H9 (cell line): Measurements from ENCODE around the gene UBE4A. TPM values are rescaled to one million over a fixed set of nuclear protein-coding genes. Genes with fewer than 3 reads are reported as not detected.

Experiments used
- DNase-seq: peaks from one replicate; pipeline ENCODE4 v3.0.0-alpha.2; 2017
- H2AFZ ChIP-seq: one replicate; pipeline ENCODE4 v1.6.1; 2013; ENCODE audit warnings: mild to moderate bottlenecking, low read length, control low read depth, moderate library complexity
- H2AK5ac ChIP-seq: 2 replicates; pipeline ENCODE4 v1.6.1; 2013; ENCODE audit warnings: low read length, control low read depth, mixed read lengths; ENCODE audit not compliant: insufficient read length
- H2BK120ac ChIP-seq: one replicate; pipeline ENCODE4 v1.6.1; 2013; ENCODE audit warnings: low read depth, mild to moderate bottlenecking, low read length, control low read depth, inconsistent platforms; ENCODE audit not compliant: poor library complexity, severe bottlenecking
- H2BK12ac ChIP-seq: 2 replicates; pipeline ENCODE4 v1.6.1; 2013; ENCODE audit warnings: low read length, control low read depth, mixed read lengths, low read depth; ENCODE audit not compliant: insufficient read length
- H2BK15ac ChIP-seq: 2 replicates; pipeline ENCODE4 v1.6.1; 2013; ENCODE audit warnings: low read depth, low read length, control low read depth
- H2BK20ac ChIP-seq: one replicate; pipeline ENCODE4 v1.6.1; 2013; ENCODE audit warnings: low read depth, mild to moderate bottlenecking, low read length, control low read depth, inconsistent platforms; ENCODE audit not compliant: poor library complexity, severe bottlenecking
- H2BK5ac ChIP-seq: 2 replicates; pipeline ENCODE4 v1.6.1; 2013; ENCODE audit warnings: low read length, control low read depth, mixed read lengths; ENCODE audit not compliant: insufficient read length
- H3K14ac ChIP-seq: 2 replicates; pipeline ENCODE4 v1.6.1; 2013; ENCODE audit warnings: low read length, control low read depth; ENCODE audit not compliant: insufficient read depth
- H3K18ac ChIP-seq: 2 replicates; pipeline ENCODE4 v1.6.1; 2013; ENCODE audit warnings: low read depth, mild to moderate bottlenecking, mixed read lengths, low read length, control low read depth; ENCODE audit not compliant: insufficient read length
- H3K23ac ChIP-seq: 2 replicates; pipeline ENCODE4 v1.6.1; 2013; ENCODE audit warnings: low read length, control low read depth, mixed read lengths, low read depth; ENCODE audit not compliant: insufficient read length
- H3K23me2 ChIP-seq: 2 replicates; pipeline ENCODE4 v1.6.1; 2013; ENCODE audit warnings: low read depth, mild to moderate bottlenecking, mixed read lengths, low read length, control low read depth; ENCODE audit not compliant: insufficient read length, poor library complexity, severe bottlenecking
- H3K27ac ChIP-seq: 2 replicates; pipeline ENCODE4 v1.5.1; 2013; ENCODE audit warnings: low read length, control low read depth, mixed read lengths, low read depth; ENCODE audit not compliant: insufficient read length
- H3K27me3 ChIP-seq: 2 replicates; pipeline ENCODE4 v1.6.1; 2013; ENCODE audit warnings: low read length, control low read depth, inconsistent platforms; ENCODE audit not compliant: insufficient read depth
- H3K4ac ChIP-seq: 2 replicates; pipeline ENCODE4 v1.6.1; 2013; ENCODE audit warnings: low read depth, mild to moderate bottlenecking, control low read depth, inconsistent platforms, low read length, moderate library complexity
- H3K4me1 ChIP-seq: 2 replicates; pipeline ENCODE4 v1.6.1; 2013; ENCODE audit warnings: low read length, control low read depth, inconsistent platforms; ENCODE audit not compliant: insufficient read depth
- H3K4me2 ChIP-seq: 2 replicates; pipeline ENCODE4 v1.6.1; 2013; ENCODE audit warnings: low read length, control low read depth, mixed read lengths; ENCODE audit not compliant: insufficient read length, insufficient read depth
- H3K56ac ChIP-seq: 2 replicates; pipeline ENCODE4 v1.6.1; 2013; ENCODE audit warnings: low read depth, mild to moderate bottlenecking, mixed read lengths, low read length, control low read depth; ENCODE audit not compliant: insufficient read length
- H3K79me1 ChIP-seq: 2 replicates; pipeline ENCODE4 v1.6.1; 2013; ENCODE audit warnings: low read depth, mild to moderate bottlenecking, moderate library complexity, low read length, control low read depth, inconsistent platforms; ENCODE audit not compliant: insufficient read depth, poor library complexity, severe bottlenecking
- H3K79me2 ChIP-seq: 2 replicates; pipeline ENCODE4 v1.6.1; 2013; ENCODE audit warnings: low read length, control low read depth, inconsistent platforms; ENCODE audit not compliant: insufficient read depth
- H3K9ac ChIP-seq: 2 replicates; pipeline ENCODE4 v1.6.1; 2013; ENCODE audit warnings: low read length, control low read depth, mixed read lengths; ENCODE audit not compliant: insufficient read length; ENCODE audit errors: extremely low read depth
- H3K9me3 ChIP-seq: one replicate; pipeline ENCODE4 v1.6.1; 2013; ENCODE audit warnings: low read depth, low read length, inconsistent platforms; ENCODE audit not compliant: control insufficient read depth
- H3T11ph ChIP-seq: one replicate; pipeline ENCODE4 v1.6.1; 2013; ENCODE audit warnings: mild to moderate bottlenecking, low read length, control low read depth, inconsistent platforms
- H4K20me1 ChIP-seq: one replicate; pipeline ENCODE4 v1.6.1; 2013; ENCODE audit not compliant: control insufficient read depth, insufficient read length, insufficient read depth
- H4K5ac ChIP-seq: 2 replicates; pipeline ENCODE4 v1.6.1; 2013; ENCODE audit warnings: low read depth, mild to moderate bottlenecking, mixed read lengths, low read length, control low read depth; ENCODE audit not compliant: insufficient read length
- H4K8ac ChIP-seq: replicated peaks from 2 replicates; pipeline ENCODE4 v1.6.1; 2013; ENCODE audit warnings: low read length, control low read depth, mixed read lengths, low read depth; ENCODE audit not compliant: insufficient read length
- H4K91ac ChIP-seq: 2 replicates; pipeline ENCODE4 v1.6.1; 2013; ENCODE audit warnings: low read depth, mild to moderate bottlenecking, moderate library complexity, mixed read lengths, low read length, control low read depth; ENCODE audit not compliant: insufficient read length
- H3K27ac Mint-ChIP-seq, 3 experiments: 2 replicates in 2 of 3; 3 replicates in 1 of 3; pipeline ENCODE4 v1.8.0; 2020 to 2021; ENCODE audit warnings: mixed read lengths in 3 of 3, mild to moderate bottlenecking in 1 of 3, moderate library complexity in 1 of 3
- H3K27me3 Mint-ChIP-seq: 2 replicates; pipeline ENCODE4 v1.8.0; 2021; ENCODE audit warnings: low read depth, mild to moderate bottlenecking, moderate library complexity, mixed read lengths
- H3K36me3 Mint-ChIP-seq, 3 experiments: 2 replicates in 2 of 3; 3 replicates in 1 of 3; pipeline ENCODE4 v1.8.0; 2020 to 2021; ENCODE audit warnings: low read depth in 3 of 3, mixed read lengths in 3 of 3; ENCODE audit not compliant: insufficient read depth in 1 of 3
- H3K4me1 Mint-ChIP-seq, 2 experiments: 2 replicates each; pipeline ENCODE4 v1.8.0; 2020; ENCODE audit warnings: mixed read lengths in 2 of 2
- H3K4me3 Mint-ChIP-seq, 2 experiments: 2 replicates in 1 of 2; 3 replicates in 1 of 2; pipeline ENCODE4 v1.8.0; 2020 to 2021; ENCODE audit warnings: mild to moderate bottlenecking in 2 of 2, mixed read lengths in 2 of 2, moderate library complexity in 1 of 2
- H3K9me3 Mint-ChIP-seq, 2 experiments: 2 replicates in 1 of 2; 3 replicates in 1 of 2; pipeline ENCODE4 v1.8.0; 2020; ENCODE audit warnings: mild to moderate bottlenecking in 2 of 2, mixed read lengths in 2 of 2, moderate library complexity in 1 of 2
- WGBS: extraction: QIAGEN DNeasy Blood & Tissue Kit; methylation state at CpG from one replicate; pipeline ENCODE4 v1.1.7; 2013; ENCODE audit warnings: missing lambda C conversion rate, low lambda C conversion rate, mixed read lengths; ENCODE audit not compliant: insufficient read length; ENCODE audit errors: extremely low coverage; 5-methylcytosine and 5-hydroxymethylcytosine counted together
- total RNA-seq: library from RNA; stranded (reverse); gene quantifications from 2 replicates; pipeline ENCODE4 v1.2.1, GENCODE V29; 2021
- TF ChIP-seq, protein P1 (sequence below): fragments of 200-600 bp; sonication (generic); conservative IDR thresholded peaks from 3 replicates; pipeline ENCODE4 v1.8.0; 2021; ENCODE audit warnings: antibody characterized with exemption, mild to moderate bottlenecking

The UBE4A gene
- total RNA-seq, 1 experiment from 2014 or later: 33.7 TPM

DNA sequence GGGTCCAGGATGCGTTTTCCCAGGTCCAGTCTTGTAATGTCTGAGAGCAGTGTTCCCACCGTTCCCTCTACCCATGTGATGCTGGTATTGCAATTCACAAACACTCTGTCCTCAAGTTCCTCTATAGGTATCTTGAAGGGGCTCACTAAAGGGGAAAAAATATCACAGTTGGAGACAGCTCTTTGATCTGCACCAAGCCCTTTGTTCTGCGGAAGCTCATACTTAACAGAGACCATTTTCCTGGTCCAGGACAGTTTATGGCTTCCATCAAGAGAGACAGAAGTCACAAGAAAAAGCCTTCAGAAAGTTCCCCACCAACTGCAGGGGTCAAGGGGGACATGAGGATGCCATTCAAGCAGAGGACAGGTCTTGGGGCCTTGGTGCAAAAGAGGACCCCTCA is 19.0 kb upstream of the UBE4A start:
- no peak overlapping the region for H3K4me2 ChIP-seq
- H3K23ac ChIP-seq: no peak overlapping the region
- no peak for DNase-seq
- H3K4me1 ChIP-seq: no peaks in the 10 kb centered on the region
- Mint-ChIP-seq H3K27me3 (peaks cover 36% of the 10 kb centered on the region), H3K9me3 (no peaks in the 10 kb centered on the region), H3K4me3 (no peak overlapping the region), H3K4me1 (peaks cover 2 to 3% of the 10 kb centered on the region in 2 experiments; a peak in 1 of 4 replicates), H3K36me3 (no peaks in the 10 kb centered on the region), H3K27ac (no peak overlapping the region)
- no peak overlapping the region for H3K27ac ChIP-seq
- no peak overlapping the region for H4K5ac ChIP-seq
- H3K9ac ChIP-seq: no peak overlapping the region
- no peaks in the 10 kb centered on the region for H3K79me2 ChIP-seq
- no peak overlapping the region for H2AFZ ChIP-seq
- H3K27me3 ChIP-seq: no peaks in the 10 kb centered on the region
- H2BK5ac ChIP-seq: no peak overlapping the region
- no peaks in the 10 kb centered on the region for H3K9me3 ChIP-seq
- no peak overlapping the region for H3K4ac ChIP-seq
- H3K56ac ChIP-seq: no peak overlapping the region
- TF ChIP-seq, protein P1, sequence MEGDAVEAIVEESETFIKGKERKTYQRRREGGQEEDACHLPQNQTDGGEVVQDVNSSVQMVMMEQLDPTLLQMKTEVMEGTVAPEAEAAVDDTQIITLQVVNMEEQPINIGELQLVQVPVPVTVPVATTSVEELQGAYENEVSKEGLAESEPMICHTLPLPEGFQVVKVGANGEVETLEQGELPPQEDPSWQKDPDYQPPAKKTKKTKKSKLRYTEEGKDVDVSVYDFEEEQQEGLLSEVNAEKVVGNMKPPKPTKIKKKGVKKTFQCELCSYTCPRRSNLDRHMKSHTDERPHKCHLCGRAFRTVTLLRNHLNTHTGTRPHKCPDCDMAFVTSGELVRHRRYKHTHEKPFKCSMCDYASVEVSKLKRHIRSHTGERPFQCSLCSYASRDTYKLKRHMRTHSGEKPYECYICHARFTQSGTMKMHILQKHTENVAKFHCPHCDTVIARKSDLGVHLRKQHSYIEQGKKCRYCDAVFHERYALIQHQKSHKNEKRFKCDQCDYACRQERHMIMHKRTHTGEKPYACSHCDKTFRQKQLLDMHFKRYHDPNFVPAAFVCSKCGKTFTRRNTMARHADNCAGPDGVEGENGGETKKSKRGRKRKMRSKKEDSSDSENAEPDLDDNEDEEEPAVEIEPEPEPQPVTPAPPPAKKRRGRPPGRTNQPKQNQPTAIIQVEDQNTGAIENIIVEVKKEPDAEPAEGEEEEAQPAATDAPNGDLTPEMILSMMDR: no peak
- H3K14ac ChIP-seq: no peak overlapping the region
- H2AK5ac ChIP-seq: no peak overlapping the region
- no peak overlapping the region for H2BK120ac ChIP-seq
- no peaks in the 10 kb centered on the region for H3K23me2 ChIP-seq
- H2BK12ac ChIP-seq: no peak overlapping the region
- no peaks in the 10 kb centered on the region for H4K20me1 ChIP-seq
- no peak overlapping the region for H4K91ac ChIP-seq
- no peak overlapping the region for H3K18ac ChIP-seq
- H2BK15ac ChIP-seq: no peak overlapping the region
- no peak overlapping the region for H3T11ph ChIP-seq
- no CpG with 5 or more reads among the region's 3 CpGs for WGBS
- H2BK20ac ChIP-seq: no peak overlapping the region
- no peaks in the 10 kb centered on the region for H3K79me1 ChIP-seq
- no peak overlapping the region for H4K8ac ChIP-seq
